Measurements from ENCODE around the gene SMAP1.
A peak's percentile ranks its signal among the peaks of the same experiment; 100 is the strongest.

Gene SMAP1

GRCh38 chr6:70627500-70628254 lies 40.0 kb upstream of the SMAP1 start:
- Histone ChIP-seq H3K4me3 (ENCODE audit: low read depth, low read length) (no peak overlapping the region), H3K27me3 (ENCODE audit: control insufficient read depth, insufficient read depth, low read length) (no peaks in the 10 kb centered on the region), H3K27ac (no peak overlapping the region), H3K36me3 (ENCODE audit: control insufficient read depth, insufficient read depth, low read length) (no peaks in the 10 kb centered on the region), H2AFZ (no peak overlapping the region), H3K4me2 (ENCODE audit: low read length) (no peak overlapping the region), H3K9me3 (ENCODE audit: control insufficient read depth, low read length) (no peaks in the 10 kb centered on the region), H3K79me2 (no peaks in the 10 kb centered on the region), H3K4me1 (no peaks in the 10 kb centered on the region), H3K9ac (no peak overlapping the region)
- no peak for TF ChIP-seq CTCF (IDR thresholded peaks at IDR 0.05)

- no peaks in the 10 kb centered on the region for H3K9me3 ChIP-seq (ENCODE audit: control insufficient read depth, low read length)
- TF ChIP-seq CTCF (IDR thresholded peaks at IDR 0.05): no peak
- no peak overlapping the region for H3K4me3 ChIP-seq (ENCODE audit: low read depth, low read length)
Observed at GRCh38 chr6:70629929-70630328, 37.8 kb upstream of the SMAP1 start.

DNA sequence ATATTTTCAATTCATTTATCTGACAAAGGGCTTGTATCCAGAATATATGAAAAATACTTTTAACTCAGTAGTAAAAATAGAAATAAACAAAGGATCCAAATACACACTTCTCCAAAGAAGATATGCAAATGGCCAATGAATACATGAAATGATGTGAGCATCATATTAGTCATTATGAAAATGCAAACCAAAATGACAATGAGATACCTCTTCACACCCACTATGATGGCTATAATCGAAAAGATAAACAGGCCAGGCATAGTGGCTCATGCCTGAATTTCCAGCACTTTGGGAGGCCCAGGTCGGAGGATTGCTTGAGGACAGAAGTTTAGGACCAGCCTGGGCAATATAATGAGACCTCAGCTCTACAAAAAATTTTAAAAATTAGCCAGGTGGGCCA lies 33.8 kb upstream of the SMAP1 start:
- Histone ChIP-seq H3K4me2 (ENCODE audit: low read length) (no peak overlapping the region), H3K9ac (no peak overlapping the region), H3K79me2 (no peaks in the 10 kb centered on the region), H3K4me3 (ENCODE audit: low read depth, low read length) (no peak overlapping the region), H3K36me3 (ENCODE audit: control insufficient read depth, insufficient read depth, low read length) (no peaks in the 10 kb centered on the region), H3K9me3 (ENCODE audit: control insufficient read depth, low read length) (no peaks in the 10 kb centered on the region), H3K4me1 (no peaks in the 10 kb centered on the region), H3K27ac (no peak overlapping the region), H2AFZ (no peak overlapping the region), H3K27me3 (ENCODE audit: control insufficient read depth, insufficient read depth, low read length) (no peaks in the 10 kb centered on the region)
- no peak for TF ChIP-seq CTCF (IDR thresholded peaks at IDR 0.05)

More at GRCh38 chr6:70629929-70630328, 37.8 kb upstream of the SMAP1 start:
- H3K27ac ChIP-seq: no peak overlapping the region
- no peak overlapping the region for H3K9ac ChIP-seq
- H3K4me1 ChIP-seq: no peaks in the 10 kb centered on the region
- no peaks in the 10 kb centered on the region for H3K79me2 ChIP-seq
- no peaks in the 10 kb centered on the region for H3K27me3 ChIP-seq (ENCODE audit: control insufficient read depth, insufficient read depth, low read length)
- no peak overlapping the region for H3K4me2 ChIP-seq (ENCODE audit: low read length)
- H3K36me3 ChIP-seq (ENCODE audit: control insufficient read depth, insufficient read depth, low read length): no peaks in the 10 kb centered on the region
- H2AFZ ChIP-seq: no peak overlapping the region

DNA sequence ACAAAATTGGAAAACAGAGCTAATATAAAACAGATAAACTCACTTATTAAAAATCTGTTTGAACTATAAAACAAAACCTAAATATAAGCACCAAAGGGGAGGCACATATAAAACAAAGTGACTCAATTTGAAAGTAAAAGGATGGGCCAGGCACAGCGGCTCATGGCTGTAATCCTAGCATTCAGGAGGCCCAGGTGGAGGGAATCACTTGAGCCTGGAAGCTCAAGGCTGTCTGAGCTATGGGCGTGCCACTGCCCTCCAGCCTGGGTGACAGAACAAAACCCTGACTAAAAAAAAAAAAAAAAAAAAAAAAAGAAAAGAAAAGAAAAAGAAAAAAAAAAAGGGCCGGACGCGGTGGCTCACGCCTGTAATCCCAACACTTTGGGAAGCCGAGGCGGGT lies 31.1 kb upstream of the SMAP1 start:
- Histone ChIP-seq H3K4me2 (ENCODE audit: low read length) (no peak overlapping the region), H3K36me3 (ENCODE audit: control insufficient read depth, insufficient read depth, low read length) (no peaks in the 10 kb centered on the region), H3K27me3 (ENCODE audit: control insufficient read depth, insufficient read depth, low read length) (no peaks in the 10 kb centered on the region), H3K9me3 (ENCODE audit: control insufficient read depth, low read length) (no peaks in the 10 kb centered on the region), H3K9ac (no peak overlapping the region), H3K79me2 (no peaks in the 10 kb centered on the region), H3K4me3 (ENCODE audit: low read depth, low read length) (no peak overlapping the region), H3K27ac (no peak overlapping the region), H2AFZ (no peak overlapping the region), H3K4me1 (no peaks in the 10 kb centered on the region)
- TF ChIP-seq CTCF (IDR thresholded peaks at IDR 0.05): no peak

- Histone ChIP-seq H3K4me3 (ENCODE audit: low read depth, low read length) (no peak overlapping the region), H3K36me3 (ENCODE audit: control insufficient read depth, insufficient read depth, low read length) (no peaks in the 10 kb centered on the region), H2AFZ (peak overlapping the region; percentile 12), H3K4me1 (no peaks in the 10 kb centered on the region), H3K4me2 (ENCODE audit: low read length) (no peak overlapping the region), H3K27me3 (ENCODE audit: control insufficient read depth, insufficient read depth, low read length) (no peaks in the 10 kb centered on the region), H3K27ac (no peak overlapping the region), H3K9me3 (ENCODE audit: control insufficient read depth, low read length) (no peaks in the 10 kb centered on the region), H3K79me2 (no peaks in the 10 kb centered on the region), H3K9ac (no peak overlapping the region)
- TF ChIP-seq CTCF (IDR thresholded peaks at IDR 0.05): no peak
Observed at GRCh38 chr6:70638468-70638867, 29.2 kb upstream of the SMAP1 start.
